GM19463 (cell line): ENCODE data around the gene DERA.
"Not testable (repeated sequence)": the region's sequence is repeated elsewhere in the genome, so short reads cannot be mapped to it uniquely, and the experiment has no call there.

ENCODE experiments used
- ATAC-seq: cut with Tn5 transposase; IDR thresholded peaks from one replicate; pipeline ENCODE4 v1.9.1; 2021; ENCODE audit warnings: mild to moderate bottlenecking, moderate library complexity; ENCODE audit not compliant: unreplicated experiment

Gene DERA

DNA sequence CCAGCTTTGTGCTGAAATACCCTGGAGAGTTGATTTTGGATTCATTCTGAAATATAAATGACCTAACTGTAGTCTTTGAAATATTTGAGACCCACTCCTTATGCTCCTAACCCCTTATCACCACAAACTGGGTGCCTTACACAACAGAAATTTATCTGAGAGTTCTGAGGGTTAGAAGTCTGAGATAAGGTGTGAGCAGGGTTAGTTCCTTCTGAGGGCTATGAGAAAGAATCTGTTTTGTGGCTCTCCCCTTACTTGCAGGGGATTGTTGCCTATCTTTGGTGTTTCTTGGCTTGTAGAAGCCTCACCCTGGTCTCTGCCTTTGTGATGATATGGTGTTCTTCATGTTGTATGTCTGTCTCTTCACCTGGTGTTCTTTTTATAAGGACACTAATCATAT lies 91.7 kb downstream of the DERA start:
- ATAC-seq = no peak

DNA sequence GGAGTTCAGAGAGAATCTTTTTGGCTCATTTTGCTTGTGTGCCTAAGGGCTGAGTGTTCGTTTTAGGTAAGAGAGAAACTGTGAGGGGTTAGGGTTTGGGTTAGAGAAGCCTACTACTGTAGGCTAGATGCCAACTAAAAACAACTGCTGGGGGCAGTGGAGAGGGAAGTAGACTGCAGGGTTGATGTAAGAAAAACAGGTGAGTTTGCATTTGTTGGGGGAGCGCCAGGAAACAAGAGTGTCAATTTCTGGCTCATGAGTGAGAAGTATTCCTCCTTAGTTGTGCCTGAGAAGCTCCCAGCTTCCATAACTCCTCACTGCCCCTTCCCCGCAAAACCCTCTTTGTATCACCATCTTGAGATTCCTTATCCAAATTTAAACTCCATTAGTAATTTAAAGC lies 92.3 kb downstream of the DERA start:
- ATAC-seq = no peak

DNA sequence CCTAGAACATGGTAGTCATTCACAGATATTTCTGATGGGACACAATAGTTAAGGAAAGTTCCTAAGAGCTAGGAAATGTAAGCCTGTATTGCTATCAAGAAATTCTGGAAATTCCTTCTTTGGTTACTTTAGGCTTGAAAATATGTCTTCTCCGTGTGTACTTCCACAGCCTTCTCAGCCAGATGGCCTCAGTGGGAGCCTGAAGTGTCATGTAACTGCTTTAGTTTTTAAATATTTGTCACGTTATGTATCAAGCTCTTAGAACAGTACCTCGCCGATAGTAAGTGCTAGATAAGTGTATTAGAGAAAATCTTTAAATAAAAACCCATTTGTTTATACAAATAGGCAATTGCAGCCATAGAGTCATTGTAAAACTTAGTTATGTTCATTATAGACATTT lies 95.6 kb downstream of the DERA start:
- no peak for ATAC-seq

DNA sequence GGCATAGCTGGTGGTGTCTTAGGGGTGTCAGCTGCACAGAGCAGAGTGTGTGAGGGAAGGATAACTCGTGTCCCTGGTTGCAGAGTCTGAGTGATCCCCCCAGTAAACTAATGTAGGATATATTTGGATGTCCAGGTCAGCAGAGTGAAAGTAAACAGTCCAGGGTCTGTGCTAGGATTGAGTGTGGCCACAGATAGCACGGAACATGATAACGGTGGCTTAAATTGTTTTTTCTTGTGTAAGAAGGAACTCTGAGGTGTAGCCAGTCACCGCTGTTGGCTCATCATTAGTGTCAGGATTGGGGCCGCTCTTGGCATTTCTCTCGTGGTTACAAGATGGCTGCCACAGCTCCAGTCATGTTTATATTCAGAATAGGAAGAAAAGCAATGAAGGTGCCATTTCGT lies 97.3 kb downstream of the DERA start:
- no peak for ATAC-seq

DNA sequence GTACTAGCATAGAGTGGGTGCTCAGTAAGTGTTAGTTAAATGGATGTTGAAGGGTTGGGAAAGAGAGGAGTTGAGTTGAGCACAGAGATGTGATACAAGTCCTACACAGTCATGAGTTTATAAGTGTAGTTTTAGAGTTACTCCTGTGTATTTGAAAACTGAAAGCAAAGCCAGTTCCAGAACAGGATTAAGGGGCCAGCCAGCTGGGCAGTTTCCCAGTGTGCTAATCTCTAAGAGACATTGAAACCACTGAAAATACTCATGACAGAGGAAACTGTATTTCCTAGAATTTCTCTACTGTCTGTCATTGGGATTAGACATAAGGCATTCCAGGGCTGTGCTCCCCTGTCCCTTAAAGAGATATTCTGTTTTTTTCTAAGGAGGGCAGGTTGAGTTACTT lies 101.0 kb downstream of the DERA start:
- no peak for ATAC-seq

DNA sequence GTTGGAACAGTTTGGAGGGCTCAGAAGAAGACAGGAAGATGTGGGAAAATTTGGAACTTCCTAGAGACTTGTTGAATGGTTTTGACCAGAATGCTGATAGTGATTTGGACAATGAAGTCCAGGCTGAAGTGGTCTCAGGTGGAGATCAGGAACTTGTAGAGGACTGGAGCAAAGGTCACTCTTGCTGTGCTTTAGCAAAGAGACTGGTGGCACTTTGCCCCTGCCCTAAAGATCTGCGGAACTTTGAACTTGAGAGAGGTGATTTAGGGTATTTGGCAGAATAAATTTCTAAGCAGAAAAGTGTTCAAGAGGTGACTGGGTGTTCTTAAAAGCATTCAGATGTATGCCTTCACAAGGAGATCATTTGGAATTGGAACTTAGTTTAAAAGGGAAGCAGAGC lies 102.6 kb downstream of the DERA start:
- ATAC-seq = not testable (repeated sequence)

DNA sequence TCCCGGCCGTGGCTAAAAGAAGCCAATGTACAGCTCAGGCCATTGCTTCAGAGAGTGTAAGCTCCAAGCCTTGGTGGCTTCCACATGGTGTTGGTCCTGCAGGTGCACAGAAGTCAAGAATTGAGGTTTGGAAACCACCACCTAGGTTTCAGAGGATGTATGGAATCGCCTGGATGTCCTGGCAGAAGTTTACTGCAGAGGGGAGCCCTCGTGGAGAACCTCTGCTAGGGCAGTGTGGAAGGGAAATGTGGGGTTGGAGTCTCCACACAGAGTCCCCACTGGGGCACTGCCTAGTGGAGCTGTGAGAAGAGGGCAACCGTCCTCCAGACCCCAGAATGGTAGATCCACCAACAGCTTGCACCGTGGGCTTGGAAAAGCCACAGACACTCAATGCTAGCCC lies 103.3 kb downstream of the DERA start:
- ATAC-seq = not testable (repeated sequence)

DNA sequence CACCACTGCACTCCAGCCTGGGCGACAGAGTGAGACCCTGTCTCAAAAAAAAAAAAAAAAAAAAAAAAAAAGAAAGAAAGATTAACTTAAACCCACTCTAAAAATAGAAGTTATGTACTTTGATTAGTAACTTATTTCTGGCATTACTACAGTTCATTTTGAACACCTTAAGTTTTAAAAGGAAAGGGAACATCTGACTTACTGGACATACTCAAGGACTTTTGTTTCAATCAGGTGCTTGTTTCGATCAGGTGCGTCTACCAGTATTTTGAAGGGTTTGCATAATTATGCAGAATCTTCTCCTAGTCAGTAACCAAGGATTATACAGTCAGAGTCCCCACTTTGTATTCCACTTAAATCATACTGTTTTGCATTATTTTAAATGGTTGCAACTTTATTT lies 105.6 kb downstream of the DERA start:
- ATAC-seq = no peak

DNA sequence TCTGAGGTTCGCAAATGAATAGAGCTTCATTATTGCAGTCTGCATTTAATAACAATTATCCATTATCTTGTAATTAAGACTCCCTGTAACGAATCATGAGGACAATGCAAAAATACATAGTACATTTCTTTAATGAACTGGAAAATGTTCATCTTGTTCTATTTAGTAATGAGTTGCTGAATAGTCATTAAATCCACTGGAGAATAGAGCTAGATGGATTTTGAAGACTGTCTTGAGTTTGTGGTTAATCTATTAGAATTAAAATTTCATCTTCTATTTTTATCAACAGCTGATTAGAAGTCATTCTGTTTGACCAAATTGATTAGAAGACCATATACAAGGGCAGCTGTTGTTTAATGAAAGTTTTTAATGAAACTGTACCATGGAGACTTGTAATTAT lies 107.2 kb downstream of the DERA start:
- ATAC-seq = no peak

DNA sequence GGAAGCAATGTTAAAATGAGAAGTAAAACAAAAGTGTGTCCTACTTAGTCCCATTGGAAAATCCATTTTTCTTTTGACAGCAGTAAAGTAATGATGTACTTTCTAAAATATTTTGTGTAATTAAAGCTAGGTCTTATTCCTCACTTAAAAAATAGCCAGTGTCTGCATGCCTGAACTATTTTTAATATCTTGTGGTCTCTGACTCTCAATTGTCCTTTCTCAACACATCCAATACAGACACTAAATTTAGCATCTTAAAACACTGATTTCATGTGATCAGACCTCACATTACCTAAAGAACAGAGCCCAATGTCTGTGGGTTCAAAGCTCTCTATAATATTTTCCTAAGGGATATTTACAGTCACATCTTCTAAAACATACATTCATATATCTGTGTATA lies 108.0 kb downstream of the DERA start:
- no peak for ATAC-seq

DNA sequence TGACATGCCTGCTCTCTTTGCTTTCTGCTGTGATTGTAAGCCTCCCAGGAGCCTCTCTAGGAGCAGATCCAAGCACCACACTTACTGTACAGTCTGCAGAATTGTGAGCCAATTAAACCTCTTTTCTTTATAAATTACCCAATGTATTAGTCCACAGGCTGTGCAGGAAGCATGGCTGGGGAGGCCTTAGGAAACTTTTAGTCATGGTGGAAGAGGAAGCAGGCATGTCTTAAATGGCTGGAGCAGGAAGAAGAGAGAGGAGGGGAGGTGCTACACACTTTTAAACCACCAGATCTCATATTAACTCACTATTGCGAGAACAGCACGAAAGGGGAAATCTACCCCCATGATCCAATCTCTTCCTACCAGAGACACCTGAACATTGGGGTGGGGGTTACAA lies 108.9 kb downstream of the DERA start:
- ATAC-seq = no peak

DNA sequence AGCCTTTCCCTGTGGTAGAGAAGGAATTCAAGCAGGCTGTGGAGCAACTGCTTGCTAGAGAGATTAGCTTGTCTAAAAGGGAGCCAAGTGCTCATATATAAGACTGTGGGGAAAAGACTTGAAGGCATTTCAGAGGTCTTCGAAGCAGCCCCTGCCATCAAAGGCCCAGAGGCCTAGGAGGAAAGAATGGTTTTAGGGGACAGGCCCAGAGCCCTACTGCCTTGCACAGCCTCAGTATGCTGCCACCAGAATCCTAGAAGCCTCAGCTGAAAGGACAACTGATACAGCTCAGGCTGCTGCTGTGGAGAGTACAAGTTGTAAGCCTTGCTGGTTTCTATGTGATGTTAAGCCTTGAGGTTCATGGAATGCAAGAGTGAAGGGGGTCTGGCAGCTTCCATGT lies 109.9 kb downstream of the DERA start:
- no peak for ATAC-seq

DNA sequence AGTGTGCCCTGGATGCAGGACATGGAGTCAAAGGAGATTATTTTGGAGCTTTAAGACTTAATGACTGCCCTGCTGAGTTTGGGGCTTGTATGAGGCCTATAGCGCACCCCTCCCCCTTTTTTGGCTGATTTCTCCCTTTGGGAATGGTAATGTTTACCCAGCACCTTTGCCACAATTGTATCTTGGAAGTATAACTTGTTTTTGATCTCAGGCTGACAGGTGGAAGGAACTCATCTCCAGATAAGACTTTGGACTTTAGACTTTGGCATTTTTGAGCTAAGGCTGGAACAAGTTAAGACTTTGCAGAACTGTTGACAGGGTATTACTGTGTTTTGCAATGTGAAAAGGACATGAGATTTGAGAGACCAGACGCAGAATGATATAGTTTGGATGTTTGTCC lies 110.5 kb downstream of the DERA start:
- no peak for ATAC-seq

DNA sequence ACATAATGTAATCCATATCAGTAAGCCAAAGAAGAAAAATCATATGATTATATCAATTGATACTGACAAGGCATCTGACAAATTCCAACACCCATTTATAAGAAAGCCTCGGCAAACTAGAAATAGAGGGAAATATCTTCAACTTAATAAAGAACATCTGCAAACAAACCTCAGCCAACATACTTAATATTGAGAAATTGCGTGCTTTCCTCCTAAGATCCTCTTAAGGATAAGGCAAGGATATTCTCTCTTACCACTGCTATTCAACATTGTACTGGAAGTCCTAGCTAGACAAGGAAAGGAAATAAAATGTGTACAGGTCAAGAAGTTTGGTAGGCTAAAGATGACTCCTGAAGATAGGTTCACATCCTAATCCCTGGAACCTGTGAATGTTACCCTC lies 115.9 kb downstream of the DERA start:
- ATAC-seq = no peak

DNA sequence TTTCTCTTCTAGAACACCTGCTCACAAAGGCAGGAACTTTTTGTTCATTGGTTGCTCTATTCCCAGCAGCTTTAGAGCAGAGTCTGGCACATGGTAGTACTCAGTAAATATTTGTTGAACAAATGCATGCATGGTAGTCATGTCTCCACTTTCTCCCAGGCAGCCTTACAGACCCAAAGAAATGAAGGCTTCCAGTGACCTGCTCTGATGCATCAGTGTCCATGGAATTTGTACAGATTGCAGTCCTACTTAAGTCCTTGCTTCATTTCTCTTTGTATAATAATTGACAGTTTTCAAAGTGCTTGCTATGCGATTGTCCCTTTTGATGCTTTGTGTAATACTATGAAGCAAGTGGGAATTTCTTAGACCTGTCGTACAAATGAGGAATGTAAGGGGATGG lies 119.6 kb downstream of the DERA start:
- no peak for ATAC-seq

DNA sequence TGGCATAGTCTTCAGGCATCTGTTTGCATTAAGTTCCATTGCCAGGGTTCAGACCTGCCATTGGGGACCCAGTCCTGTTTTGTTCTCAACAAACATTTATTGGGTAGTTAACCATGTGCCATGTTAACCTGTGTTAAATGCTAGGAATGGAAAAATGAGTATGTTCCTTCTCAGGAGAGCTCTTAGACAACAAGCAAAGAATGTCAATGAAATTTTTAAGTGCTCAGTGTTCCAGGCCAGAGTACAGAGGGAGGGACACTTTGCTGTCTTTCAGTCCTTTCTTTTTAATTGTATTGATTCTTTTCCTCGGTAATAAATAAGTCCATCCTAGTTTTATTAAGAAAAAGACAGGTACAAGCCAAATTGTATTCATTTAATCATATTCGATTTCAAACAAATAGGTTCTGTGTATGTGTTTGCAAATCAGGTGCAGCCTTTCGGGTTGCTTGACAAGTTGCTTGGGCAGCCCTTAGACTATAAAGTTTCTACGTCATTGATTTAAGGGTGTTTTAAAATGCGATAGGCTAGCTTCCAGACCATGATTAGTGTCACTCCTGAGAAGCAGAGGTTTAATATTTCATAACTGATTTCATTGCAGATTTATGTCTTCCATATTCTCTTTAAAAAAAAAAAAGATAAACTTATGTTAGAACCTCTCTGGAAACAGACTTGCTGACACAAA lies 123.1 kb downstream of the DERA start:
- ATAC-seq = no peak

DNA sequence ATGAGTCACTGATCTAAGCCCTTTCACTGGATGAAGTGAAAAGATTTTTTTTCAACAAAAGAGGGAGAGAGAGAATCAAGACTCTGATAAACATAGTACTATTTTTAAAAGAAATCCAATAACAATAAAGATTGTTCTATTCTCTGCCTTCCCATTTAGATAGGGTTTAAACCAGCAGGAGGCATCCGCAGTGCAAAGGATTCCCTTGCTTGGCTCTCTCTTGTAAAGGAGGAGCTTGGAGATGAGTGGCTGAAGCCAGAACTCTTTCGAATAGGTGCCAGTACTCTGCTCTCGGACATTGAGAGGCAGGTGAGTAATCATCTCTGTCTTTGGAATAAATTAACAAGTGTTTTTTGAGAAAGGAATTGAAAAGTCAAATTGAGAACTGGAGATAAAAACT lies 124.9 kb downstream of the DERA start:
- no peak for ATAC-seq

DNA sequence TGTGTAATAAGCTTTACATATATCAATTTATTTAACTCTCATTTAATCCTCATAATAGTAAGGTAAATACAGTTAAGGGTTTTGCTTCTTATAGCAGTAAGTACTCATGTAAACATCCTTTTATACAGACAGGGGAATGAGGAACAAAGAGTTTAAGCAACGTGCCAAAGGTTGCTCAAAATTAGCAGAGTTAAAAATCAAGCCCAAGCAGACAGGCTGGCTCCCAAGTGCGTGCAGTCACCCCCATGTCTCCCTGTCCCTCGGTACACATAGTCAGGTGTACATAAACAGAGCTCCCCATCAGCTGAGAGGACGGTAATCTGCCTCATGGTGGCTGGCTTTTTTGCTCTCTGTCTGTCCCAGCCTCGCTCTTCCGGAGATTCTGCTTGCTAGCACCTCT lies 126.4 kb downstream of the DERA start:
- ATAC-seq = no peak

DNA sequence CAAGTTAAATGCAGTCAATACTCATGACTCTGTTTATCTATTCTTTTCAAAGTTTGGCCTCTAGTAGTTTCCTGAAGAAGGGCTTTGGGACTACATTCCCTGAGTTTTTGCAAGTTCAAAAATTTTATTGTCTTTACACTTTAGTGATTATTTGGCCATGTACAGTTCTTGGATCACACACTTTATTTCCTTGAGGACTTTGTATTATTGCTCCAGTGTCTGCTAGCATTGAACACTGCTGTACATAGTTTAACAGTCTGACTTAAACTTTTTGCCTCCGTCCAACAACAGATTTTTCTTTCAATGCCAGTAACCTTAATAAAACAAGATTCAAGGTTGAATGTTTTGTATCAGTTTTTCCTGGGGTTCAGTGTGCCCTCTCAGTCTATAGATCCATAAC lies 132.3 kb downstream of the DERA start:
- no peak for ATAC-seq

DNA sequence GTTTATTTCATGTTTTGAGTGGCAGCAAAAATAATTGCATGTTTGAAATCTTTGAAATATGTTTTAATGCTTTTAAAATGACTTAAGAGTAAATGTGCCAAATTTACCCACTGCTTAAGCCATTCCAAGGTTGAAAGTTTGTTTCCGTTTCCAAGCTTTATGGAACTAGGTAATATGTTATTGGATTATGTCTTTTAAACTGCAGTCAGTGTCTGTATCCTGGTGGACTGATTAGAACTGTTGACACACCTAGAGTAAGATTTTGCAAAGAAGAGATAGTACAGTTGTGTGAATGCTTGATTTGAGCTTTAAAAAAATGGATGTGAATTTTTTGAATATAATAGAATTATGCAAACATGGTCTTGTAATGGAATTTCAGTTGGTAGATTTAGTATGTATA lies 135.1 kb downstream of the DERA start:
- no peak for ATAC-seq

DNA sequence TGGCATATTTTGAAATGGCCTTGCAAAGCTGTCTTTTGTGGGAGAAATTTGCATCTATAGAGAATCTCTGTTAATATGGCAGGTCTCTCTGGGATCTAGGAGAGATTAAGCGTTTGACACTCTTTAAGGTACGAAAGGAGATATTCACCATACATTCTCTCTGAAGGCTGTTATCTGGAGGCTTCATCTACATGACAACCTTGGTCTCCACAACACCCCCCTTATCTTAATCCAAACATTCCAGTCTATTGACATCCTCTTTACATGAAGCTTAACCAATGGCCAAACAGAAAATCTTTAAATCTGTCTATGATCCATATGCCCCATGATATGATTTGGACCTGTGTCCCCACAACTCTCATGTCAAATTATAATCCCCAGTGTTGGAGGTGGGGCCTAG lies 137.4 kb downstream of the DERA start:
- ATAC-seq = no peak

DNA sequence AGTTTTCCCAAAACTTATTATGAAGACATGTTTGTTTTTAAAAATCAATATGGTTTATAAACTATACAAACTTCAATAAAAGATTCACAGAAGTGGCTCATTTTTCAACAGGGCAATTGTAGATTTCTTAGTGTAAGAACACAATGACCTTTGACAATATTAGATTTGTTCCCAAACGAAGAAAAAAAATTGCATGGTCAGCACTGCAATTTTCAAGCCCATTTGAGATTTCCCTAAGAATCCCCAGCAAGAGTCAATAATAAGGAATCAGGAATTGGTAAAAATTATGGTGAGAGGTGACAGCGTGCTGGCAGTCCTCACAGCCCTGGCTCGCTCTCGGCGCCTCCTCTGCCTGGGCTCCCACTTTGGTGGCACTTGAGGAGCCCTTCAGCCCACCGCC lies 145.8 kb downstream of the DERA start:
- ATAC-seq = no peak

DNA sequence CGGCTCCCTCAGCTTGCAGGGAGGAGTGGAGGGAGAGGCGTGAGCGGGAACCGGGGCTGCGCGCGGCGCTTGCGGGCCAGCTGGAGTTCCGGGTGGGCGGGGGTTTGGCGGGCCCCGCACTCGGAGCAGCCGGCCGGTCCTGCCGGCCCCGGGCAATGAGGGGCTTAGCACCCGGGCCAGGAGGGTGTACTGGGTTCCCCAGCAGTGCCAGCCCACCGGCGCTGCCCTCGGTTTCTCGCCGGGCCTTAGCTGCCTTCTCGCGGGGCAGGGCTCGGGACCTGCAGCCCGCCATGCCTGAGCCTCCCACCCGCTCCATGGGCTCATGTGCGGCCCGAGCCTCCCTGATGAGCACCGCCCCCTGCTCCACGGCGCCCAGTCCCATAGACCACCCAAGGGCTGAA lies 146.2 kb downstream of the DERA start:
- not testable (repeated sequence) for ATAC-seq

DNA sequence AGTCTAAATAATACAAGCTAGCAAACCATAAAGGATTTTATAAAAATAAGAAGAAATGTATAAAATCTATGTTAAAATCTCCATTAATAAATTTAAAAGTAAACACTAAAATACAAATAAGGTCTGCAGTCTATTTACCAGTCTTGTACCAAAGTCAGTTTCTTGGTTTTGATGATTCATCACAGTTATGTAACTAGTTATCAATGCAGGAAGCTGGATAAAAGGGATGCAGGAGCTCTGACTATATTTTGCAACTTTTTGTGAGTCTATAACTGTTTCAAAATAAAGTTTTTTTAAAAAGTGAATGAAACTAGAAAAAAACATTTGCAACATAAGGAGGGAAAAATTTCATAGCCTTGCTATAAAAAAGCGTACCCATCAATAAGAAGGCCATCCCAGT lies 151.5 kb downstream of the DERA start:
- ATAC-seq = no peak
